ENCODE measurements around the gene BUB1.
"Not testable (repeated sequence)": the region's sequence is repeated elsewhere in the genome, so short reads cannot be mapped to it uniquely, and the experiment has no call there.

Gene BUB1

GRCh38 chr2:110589677-110590330, 88.1 kb downstream of the BUB1 start:
- not testable (repeated sequence) for DNase-seq

GRCh38 chr2:110588520-110588919, 89.3 kb downstream of the BUB1 start:
- DNase-seq = not testable (repeated sequence)
